ENCODE results near the gene AGTRAP. TPM values are rescaled to one million over a fixed set of nuclear protein-coding genes. Genes with fewer than 3 reads are reported as not detected.

Gene AGTRAP
- total RNA-seq, 1 donor from 2014 or later: 45.2 TPM

- DNase-seq (ENCODE audit: low read depth, low spot score): no peak
Observed at GRCh38 chr1:11733306-11733705, 2.6 kb upstream of the AGTRAP start.

GRCh38 chr1:11735531-11735853 lies 444 bp upstream of the AGTRAP start:
- no peak for DNase-seq (ENCODE audit: low read depth, low spot score)

- no peak for DNase-seq (ENCODE audit: low read depth, low spot score)
Observed at GRCh38 chr1:11736746-11737639, 1.1 kb downstream of the AGTRAP start.

DNA sequence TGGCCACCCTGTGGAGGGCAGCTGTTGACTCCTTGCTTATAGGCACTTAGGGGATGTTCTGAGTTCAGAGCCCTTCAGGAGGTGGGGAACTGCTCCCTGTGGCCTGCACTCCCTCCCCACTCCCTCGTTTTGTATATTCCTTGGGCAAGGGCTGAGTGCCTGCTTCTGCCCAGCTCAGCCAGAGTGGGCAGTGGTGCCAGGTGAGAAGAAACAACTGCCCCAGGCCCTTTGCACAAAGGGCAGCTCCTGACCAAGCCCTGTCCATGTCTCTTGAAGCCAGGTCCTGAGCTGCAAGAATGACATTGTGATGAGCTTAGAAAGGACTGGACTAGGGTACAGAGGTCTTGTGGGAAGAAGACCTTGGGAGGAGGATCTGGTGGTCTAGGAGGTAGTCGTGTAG lies 2.2 kb downstream of the AGTRAP start:
- no peak for DNase-seq (ENCODE audit: low read depth, low spot score)

DNA sequence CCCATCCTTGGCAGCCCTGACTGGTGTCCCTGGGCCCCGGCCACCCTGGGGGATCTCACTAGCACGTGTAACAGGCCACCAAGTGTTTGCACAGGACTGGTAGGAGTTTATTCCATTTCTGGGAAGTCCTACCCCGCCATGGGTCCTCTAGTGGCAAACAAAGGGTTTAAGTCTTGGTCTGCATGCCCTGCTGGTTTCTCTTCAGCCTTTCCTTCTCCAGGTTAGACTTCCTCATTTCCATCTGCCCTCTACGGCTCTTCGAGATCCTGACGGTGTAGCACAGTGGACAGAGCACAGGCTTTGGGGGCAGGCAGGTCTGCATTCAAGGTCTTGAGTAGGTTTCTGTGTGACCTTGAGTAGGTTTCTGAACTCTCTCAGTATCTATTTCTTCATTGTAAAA lies 2.8 kb downstream of the AGTRAP start:
- no peak for DNase-seq (ENCODE audit: low read depth, low spot score)

DNA sequence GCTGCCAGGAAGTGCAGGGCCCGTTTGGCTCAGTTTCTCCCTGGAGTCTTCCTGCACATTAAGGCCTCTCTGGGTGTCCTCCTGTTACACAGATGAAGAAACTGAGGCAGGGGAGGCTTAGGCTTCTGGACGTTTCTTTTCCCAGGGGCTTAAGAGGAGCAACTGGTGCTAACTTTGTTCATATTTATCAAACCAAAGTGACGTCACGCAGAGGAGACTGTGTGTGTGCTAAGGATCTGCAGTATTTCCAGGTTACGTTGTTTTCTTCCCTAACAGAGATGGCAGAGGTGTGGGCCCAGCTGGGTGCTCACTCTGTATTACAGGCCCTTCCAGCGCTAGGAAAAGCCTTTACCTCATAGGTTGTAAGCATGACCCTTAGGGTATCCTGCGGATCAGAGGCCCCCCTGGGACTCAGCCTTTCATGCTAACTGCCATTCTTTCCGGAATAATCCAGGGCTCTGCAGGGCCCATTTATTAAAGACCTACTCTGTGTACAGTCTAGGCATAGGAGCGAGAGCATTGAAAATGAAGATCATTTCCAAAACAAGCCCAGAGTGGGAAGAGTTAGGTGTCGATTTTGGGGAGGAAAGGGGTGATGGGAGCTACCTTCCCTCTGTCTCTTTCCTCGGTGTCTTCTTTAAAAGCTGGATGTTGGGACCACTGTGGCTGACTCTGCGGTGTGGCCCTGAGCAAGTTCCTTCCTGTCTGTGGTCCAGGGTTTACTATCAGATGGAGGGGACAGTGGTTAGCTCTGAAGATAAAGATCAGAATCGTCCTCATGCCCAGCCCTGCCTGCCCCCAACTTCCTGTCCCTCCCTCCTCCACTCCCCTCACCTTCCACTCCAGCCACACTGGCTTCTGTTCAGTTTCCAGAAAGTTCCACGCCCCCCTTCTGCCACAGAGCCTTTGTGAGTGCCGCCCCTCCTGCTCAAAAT lies 4.6 kb downstream of the AGTRAP start:
- no peak for DNase-seq (ENCODE audit: low read depth, low spot score)

DNA sequence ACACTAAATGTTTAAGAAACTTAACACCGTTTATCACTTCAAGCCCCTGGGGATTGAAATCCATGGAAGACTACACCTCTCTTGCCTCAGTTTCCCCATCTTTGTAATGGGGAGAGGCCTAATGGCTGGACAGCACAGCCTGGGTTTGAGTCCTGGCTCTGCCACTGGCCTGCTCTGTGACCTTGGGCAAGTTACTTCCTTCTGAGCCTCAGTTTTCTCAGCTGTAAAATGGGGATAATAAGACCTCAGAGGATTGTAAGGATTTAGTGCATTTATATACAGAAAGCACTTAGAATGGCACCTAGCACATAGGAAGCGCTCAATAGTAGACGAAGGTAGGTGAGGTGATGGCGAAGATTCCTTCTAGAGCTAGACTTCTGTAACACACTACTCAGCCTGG lies 5.5 kb downstream of the AGTRAP start:
- DNase-seq (ENCODE audit: low read depth, low spot score): no peak

DNA sequence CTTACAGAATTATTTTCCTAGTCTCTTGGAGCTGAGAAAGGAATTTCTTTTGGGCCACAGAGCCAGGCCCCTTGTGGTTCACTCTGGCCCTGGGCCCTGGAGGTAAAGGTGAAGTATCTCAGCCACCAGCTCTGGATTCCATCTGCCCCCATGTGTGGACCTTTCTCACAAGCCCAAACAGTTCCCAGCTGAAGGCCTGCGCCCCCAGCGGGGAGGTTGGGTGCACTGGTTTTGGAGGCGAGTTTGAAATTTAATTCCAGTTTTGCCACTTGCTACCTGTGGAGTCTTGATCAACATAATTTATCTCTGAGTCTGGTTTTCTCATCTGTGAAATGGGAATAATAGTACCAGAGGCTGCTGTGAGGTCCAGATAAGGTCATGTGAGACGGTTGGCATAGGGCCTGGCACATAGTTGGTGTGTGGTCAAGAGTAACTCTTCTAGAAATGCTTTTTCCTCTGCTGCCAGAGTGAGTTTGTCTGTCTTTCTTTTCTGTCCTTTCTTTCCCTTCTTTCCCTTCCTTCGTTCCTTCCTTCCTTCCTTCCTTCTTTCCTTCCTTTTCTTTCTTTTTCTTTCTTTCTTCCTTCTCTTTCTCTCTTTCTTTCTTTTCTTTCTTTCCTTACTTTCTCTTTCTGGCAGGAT lies 6.1 kb downstream of the AGTRAP start:
- no peak for DNase-seq (ENCODE audit: low read depth, low spot score)

- no peak for DNase-seq (ENCODE audit: low read depth, low spot score)
Observed at GRCh38 chr1:11744287-11744686, 8.4 kb downstream of the AGTRAP start.

GRCh38 chr1:11746092-11746491 lies 10.2 kb downstream of the AGTRAP start:
- no peak for DNase-seq (ENCODE audit: low read depth, low spot score)

GRCh38 chr1:11746795-11747487 lies 11.0 kb downstream of the AGTRAP start:
- no peak for DNase-seq (ENCODE audit: low read depth, low spot score)

- no peak for DNase-seq (ENCODE audit: low read depth, low spot score)
Observed at GRCh38 chr1:11748294-11749202, 12.6 kb downstream of the AGTRAP start.

GRCh38 chr1:11749203-11749689 lies 13.3 kb downstream of the AGTRAP start:
- no peak for DNase-seq (ENCODE audit: low read depth, low spot score)

- no peak for DNase-seq (ENCODE audit: low read depth, low spot score)
Observed at GRCh38 chr1:11749996-11750395, 14.1 kb downstream of the AGTRAP start.

GRCh38 chr1:11751087-11751486 lies 15.2 kb downstream of the AGTRAP start:
- no peak for DNase-seq (ENCODE audit: low read depth, low spot score)

DNA sequence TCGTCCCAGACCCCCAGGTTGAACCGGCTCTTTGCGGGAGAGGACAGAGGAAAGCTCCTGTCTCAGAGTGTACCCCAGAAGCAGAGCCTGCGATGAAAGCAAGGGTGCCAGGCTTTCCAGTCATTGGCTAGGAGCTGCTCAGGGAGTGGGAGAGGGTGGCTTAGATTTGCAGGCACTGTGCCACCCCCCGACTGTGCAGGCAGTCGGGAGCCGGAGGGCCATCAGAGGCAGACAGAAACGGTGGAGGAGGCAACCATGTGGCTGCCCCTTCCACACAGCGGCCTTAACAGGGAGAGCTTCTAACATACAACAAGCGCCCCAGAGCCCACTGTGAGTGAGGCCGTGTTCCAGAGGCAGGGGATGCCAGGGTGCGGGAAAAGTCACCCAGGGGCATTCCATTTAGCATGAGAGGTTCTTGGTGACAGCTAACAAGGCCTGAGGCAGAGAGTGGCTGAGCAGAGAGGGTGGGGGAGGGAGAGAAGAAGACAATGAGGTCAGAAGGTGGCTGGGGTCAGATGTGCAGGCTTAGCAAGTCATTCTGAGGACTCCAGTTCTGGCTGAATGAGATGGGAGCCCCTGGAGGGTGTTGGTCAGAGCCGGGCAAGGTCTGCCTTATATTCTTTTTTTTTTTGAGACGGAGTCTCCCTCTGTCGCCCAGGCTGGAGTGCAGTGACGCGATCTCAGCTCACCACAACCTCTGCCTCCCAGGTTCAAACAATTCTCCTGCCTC lies 16.6 kb downstream of the AGTRAP start:
- no peak for DNase-seq (ENCODE audit: low read depth, low spot score)

DNA sequence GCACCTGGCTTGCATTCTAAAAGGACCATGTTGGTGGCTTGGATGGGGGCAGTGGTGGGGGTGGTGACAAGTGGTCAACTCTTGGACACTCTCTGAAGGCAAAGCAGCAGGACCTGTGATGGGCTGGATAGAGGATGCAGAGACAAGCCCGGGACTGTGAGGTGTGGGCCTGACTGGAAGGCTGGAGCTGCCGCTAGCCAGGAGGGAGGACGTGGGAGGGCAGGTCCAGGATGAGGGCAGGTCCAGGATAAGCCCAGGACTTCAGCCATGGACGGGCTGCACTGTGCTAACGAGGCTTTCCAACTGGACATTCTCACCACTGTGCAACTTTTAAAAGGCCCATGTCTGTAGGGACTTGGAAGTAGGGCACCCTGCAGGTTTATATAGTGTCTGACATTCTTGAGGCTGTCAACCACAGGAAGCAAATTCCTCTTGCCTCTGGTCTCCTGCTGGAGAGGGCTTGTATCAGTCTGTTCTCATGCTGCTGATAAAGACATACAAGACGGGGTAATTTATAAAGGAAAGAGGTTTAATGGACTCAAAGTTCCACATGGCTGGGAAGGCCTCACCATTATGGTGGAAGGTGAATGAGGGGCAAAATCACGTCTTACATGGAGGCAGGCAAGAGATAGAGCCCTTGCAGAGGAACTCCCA lies 17.7 kb downstream of the AGTRAP start:
- no peak for DNase-seq (ENCODE audit: low read depth, low spot score)

DNA sequence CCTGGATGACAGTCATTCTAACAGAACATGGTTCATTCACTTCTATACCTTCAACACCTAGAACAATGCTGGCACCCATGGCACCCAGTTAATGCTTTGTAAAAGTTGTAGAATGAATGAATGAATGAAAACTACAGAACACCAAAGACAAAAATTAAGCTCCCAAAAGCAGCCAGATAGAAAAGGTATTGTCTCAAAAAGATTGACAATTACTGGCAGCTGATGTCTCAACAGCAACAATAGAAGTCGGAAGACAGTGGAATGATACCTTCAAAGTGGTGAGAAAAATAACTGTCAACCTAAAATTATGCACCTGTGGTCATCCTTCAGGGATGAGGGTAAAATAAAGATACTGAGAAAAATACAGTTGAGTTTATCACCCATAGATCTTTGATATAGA lies 21.1 kb downstream of the AGTRAP start:
- DNase-seq (ENCODE audit: low read depth, low spot score): no peak

GRCh38 chr1:11759791-11760190 lies 23.9 kb downstream of the AGTRAP start:
- no peak for DNase-seq (ENCODE audit: low read depth, low spot score)

Data from pulmonary artery endothelial cell (primary cell).